Left renal pelvis (tissue), 4 donors: ENCODE measurements around the gene GAGE10. TPM values are rescaled to one million over a fixed set of nuclear protein-coding genes. Genes with fewer than 3 reads are reported as not detected.

Experiments used
- DNase-seq, 4 donors: peaks; one replicate each; pipeline ENCODE4 v3.0.0-alpha.2; 2013; ENCODE audit warnings: low read depth in 4 of 4, low spot score in 3 of 4
- polyA plus RNA-seq, 4 donors: library from polyadenylated mRNA; unstranded; fragments of 120-200 nt; gene quantifications; one replicate each; pipeline ENCODE4 v1.2.1, GENCODE V29; 2013; ENCODE audit not compliant: insufficient read length in 4 of 4

GAGE10 gene, protein sequence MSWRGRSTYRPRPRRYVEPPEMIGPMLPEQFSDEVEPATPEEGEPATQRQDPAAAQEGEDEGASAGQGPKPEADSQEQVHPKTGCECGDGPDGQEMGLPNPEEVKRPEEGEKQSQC
- polyA plus RNA-seq = not detected

GRCh38 chrX:49303346-49303745, at the start of gene GAGE10:
Gene GAGE10, plus strand, starts transcription at chrX:49303646. Its CDS starts 1,214 bp downstream, at chrX:49304860.
- DNase-seq = no peak

DNA sequence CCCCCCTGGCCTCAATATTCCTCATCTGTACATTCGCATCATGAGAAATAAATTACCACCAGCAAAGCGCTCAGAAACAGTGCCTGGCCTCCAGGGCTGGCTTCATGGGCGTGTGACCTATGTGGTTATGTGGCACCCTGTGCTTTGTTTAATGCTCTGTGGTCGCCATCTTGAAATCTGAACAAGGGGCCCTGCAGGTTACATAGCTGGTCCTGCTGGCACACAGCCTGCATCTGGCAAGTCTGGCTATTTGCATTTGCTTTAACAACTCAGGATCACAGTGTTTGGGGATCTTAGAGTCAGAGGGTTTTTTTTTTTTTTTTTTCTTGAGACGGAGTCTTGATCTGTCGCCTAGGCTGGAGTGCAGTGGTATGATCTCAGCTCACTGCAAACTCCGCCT, 48.8 kb upstream of the GAGE10 start:
- DNase-seq = no peak

GRCh38 chrX:49256268-49256995, 47.0 kb upstream of the GAGE10 start:
- no peak for DNase-seq

- DNase-seq = no peak
Observed at GRCh38 chrX:49257074-49257790, 46.2 kb upstream of the GAGE10 start.

DNA sequence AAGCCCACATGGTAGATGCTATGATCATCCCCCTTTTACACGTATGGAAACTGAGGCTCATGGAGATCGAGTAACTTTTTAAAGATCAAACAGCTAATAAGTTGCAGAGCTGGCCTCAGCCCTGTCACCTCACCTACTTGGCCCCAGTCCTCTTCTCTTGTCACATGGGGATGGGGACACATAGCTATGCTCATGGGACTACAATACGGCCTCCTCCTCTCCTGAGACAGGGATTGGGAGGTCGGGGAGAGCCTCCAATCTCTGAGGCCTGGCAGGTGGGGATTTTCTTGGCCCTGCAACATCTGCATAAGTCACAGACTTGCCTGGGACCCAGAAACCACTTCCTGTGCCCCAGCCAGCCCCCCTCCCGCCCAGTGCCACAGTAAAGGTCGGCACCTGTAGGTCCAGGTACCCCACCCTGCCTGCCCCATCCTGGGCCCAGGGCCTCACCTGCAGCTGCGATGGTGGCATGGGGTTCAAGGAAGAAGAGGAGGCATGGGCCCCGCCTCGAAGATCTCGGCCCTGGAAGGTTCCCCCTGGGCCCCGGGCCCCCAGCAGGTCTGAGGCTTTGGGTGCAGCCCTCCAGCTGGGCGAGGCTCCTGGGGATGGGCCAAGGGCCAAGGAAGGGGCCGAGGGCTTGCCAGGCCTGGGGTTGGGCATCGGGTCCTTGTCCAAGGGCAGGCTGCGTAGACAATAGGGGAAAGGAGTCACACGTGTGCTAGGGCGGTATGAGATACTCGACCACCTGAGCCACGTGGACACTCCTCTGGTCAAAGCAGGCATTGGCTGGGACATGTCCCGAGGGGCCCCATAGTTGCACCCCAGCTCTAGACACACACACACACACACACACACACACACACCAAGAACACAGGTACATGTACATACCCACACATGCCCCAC, 45.3 kb upstream of the GAGE10 start:
- no peak for DNase-seq

DNA sequence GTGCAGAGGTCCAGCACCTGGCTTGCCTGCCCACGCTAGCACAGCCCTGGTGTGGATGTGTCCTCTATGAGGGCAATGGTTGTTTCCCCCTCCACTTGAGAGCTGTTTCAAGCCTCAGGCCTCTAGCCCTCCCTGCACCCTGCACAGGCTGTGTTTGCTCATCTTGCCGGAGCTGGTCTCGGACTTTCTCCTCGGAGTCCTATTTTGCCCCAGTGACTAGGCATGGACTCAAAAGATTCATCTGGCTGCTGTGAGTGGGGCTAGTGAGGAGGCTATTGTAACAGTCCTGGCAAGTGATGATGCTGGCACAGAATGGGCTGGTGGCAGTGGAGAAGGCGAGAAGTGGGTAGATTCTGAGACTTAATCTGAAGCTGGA, 44.7 kb upstream of the GAGE10 start:
- DNase-seq = no peak

GRCh38 chrX:49260221-49260985, 43.0 kb upstream of the GAGE10 start:
- DNase-seq = no peak

GRCh38 chrX:49262603-49263002, 40.8 kb upstream of the GAGE10 start:
- DNase-seq = no peak

DNA sequence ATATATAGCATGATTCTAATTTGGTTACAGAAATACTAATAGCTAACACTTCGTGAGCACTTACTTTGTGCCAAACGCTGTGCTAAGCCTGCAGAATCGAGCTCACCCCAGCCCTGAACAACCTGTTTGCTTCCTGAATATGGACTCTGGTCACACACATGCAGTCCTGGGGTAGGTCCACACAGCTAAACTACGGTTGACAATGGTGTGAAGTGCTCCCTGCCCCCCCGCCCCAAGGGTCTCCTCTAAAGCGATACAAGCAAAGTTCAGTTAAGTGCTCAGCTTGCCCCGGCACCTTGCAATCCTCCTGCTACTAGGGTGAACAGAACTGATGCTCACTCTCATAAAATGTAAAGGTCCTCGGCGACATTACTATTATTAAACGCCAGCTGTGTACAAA, 39.8 kb upstream of the GAGE10 start:
- DNase-seq = no peak

- DNase-seq = no peak
Observed at GRCh38 chrX:49264460-49264859, 39.0 kb upstream of the GAGE10 start, which contains the start of gene FOXP3. Gene FOXP3, minus strand, starts transcription at chrX:49264710. Its CDS starts 6,205 bp downstream, at chrX:49258505.

DNA sequence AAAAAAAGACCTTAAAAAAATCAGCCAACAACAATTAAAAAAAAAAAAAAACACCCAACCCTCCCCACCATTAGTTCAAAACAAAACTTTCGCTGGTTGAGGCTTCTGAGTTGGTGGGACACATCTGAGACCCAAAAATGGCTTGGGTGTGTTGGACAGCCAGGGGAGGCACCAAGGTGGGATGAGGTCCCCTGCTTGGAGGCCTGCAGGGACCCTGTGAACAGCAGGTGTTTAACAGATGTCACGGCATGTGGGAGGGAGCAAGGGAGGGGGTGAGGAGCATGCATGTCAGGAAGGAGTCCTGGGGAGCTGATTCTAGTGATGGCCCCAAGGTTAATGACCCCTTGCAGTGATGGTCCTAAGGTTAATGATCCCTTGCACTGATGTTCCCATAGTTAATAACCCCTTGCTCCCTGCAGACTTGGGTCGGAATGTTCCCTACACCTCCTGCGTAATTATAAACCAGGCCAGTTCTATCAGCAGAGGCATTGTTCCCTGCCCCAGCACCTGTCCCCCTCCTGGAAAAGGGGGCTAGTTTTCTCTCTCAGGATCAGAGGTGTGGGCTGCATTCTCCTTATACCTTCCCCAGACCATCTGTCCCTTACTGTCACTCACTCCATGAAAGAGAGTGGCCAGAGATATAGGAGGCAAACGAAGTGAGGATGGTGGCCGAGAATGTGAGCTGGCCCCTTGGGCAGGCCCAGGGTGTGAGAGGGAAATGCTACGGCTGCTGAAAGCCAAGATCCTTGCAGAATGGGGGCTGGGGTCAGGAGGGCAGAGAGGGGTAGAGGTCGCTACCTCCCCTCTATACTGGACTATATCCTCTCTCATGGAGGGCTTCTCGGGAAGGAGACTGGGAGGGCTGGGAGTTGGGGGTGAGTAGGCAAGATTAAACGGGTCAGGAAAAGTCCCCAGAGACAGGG, 36.7 kb upstream of the GAGE10 start:
- DNase-seq = no peak

GRCh38 chrX:49268702-49269009, 34.8 kb upstream of the GAGE10 start:
- DNase-seq = no peak

- peak; percentile 85 to 92 (median 88) for DNase-seq
Observed at GRCh38 chrX:49269010-49269766, 34.3 kb upstream of the GAGE10 start.

- no peak for DNase-seq
Observed at GRCh38 chrX:49269767-49270248, 33.6 kb upstream of the GAGE10 start, which contains the start of gene PPP1R3F. Gene PPP1R3F, plus strand, starts transcription at chrX:49269793. Its CDS starts 77 bp downstream, at chrX:49269870.

DNA sequence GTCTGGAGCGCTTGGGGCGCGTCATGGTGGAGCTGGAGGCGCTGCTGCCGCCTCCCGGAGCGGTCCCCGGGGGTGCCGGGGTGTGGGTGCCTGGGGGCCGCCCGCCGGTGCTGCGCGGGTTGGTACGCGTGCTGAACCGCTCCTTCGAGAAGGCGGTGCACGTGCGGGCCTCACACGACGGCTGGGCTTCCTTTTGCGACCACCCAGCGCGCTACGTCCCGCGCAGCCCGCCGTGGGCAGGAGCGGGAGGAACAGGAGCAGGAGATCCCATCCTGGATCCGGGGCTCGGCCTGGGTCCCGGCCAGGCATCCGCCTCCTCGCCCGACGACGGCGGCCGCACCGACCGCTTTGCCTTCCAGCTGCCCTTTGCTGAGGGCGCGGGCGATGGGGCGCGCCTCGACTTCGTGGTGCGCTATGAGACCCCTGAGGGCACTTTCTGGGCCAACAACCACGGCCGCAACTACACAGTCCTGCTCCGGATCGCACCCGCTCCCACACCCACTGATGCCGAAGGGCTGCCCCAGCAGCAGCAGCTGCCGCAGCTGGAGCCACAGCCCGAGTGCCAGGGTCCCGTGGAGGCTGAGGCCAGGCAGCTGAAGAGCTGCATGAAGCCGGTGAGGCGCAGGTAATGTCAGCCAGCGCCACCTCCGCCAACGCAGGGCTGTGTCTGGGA, 33.1 kb upstream of the GAGE10 start:
- no peak for DNase-seq

DNA sequence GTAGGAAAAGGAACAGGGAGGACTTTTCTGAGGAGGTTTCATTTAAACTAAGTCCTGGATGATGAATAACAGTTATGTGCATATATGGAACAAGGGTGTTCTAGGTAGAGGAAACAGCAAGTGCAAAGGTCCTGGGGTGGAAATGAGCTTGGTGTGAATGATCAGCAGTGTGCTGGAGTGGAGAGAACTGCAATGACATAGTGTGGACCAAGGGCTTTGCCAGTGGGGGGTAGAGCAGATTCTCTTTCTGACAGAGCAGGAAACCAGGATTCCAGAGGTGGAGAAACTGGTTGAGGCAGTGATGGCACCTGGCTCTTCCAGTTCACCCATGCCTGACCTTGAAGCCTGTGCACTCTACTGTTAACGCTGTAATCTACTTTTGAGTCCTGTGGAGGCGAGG, 32.1 kb upstream of the GAGE10 start:
- no peak for DNase-seq

- no peak for DNase-seq
Observed at GRCh38 chrX:49272421-49272820, 31.0 kb upstream of the GAGE10 start.
